GM10847 (cell line): ENCODE results near the gene GCH1.

Experiments used
- POLR2A ChIP-seq: IDR thresholded peaks from 2 replicates; pipeline ENCODE4 v1.6.1; 2011; ENCODE audit not compliant: insufficient read length; ENCODE audit errors: extremely low read depth

Gene GCH1

DNA sequence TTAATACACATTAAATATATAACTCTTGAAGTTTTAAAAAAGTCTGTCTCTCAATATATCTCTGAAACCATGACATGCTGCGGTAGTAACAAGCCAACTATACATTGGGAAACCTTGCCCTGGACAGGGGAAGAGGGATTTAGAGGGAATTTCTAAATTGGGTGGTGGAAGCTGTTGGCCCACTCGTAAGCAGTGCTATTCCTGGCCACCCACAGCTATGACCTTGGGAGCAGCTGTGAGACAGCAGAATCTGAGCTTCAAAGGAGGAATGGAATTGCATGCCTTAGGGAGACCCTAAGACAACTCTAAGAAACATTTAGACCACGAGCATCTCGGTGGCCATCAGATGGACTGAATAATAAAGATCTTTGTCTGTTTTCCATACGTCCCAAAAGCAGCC lies 15.8 kb upstream of the GCH1 start:
- TF ChIP-seq POLR2A, result no peak

GRCh38 chr14:54916101-54916500 lies 13.5 kb upstream of the GCH1 start:
- TF ChIP-seq POLR2A, result no peak

DNA sequence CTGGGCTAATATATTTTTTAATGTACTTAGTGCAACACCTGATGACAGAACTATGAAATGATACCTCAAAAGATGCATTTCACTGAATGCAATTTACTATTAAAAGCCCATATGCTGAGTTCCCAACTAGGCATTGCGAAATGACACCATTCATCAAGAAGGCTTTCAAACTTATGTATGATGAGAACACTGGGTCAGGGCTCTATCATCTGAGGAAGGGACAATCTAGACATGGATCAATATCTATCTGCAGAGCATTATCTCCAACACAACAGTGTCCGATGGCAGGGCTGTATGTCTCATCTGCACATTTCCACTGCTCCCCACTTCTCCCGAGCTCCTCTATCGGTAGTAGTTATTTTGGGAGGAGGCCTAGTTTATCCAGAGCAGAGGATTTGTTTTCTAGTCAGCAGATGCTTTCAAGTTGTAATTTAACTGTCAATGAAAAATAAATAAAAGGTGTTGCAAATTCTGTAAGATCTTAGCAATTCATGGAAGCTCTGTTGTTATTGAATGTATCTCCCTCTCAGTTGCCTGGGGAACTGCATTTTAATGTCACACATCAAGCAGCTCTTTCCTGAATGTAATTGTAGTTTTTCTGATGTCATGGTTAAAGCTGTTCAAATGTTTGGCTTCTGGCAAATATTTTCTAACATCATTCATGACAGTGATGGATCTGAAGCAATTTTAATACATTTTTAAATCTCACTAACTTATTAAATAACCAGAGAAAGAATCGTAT lies 7.4 kb upstream of the GCH1 start:
- TF ChIP-seq POLR2A, result no peak

DNA sequence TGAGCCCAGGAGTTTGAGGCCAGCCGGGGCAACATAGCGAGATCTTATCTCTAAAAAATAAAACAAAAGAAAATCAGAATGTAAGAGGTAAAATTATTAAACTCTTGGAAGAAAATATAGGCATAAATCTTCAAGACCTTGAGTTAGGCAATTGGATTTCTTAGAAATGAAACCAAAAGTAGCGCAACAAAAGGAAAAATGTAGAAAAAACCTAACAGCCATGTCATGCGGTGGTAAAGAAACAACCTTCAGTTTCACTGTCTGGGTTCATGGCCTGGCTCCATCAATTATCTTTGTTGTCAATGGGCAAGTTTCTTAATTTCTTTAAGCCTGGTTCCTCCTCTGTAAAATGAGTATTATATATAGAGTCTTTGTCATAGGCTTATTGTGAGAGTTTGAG lies 5.6 kb upstream of the GCH1 start:
- no peak for TF ChIP-seq POLR2A

DNA sequence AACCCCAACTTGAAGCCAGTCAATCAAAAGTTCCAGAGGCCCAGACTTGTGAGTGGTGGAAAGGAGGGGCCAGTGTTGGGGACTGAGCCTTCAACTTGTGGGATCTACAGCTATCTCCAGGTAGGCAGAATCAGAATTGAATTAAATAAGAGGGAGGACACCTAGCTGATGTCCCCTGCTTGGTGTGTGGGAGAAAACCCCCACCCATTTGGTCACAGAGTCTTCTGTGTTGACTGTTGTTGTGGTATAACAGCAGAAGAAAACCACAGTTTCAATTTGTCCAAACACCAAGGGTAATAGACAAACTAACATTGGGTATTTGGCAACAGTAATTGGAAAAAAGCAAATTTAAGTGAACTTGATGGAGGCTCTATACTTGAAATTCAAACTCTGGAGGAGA lies 3.4 kb upstream of the GCH1 start:
- no peak for TF ChIP-seq POLR2A

- peak; percentile 39 for TF ChIP-seq POLR2A
Observed at GRCh38 chr14:54902143-54902520, 494 bp downstream of the GCH1 start.

DNA sequence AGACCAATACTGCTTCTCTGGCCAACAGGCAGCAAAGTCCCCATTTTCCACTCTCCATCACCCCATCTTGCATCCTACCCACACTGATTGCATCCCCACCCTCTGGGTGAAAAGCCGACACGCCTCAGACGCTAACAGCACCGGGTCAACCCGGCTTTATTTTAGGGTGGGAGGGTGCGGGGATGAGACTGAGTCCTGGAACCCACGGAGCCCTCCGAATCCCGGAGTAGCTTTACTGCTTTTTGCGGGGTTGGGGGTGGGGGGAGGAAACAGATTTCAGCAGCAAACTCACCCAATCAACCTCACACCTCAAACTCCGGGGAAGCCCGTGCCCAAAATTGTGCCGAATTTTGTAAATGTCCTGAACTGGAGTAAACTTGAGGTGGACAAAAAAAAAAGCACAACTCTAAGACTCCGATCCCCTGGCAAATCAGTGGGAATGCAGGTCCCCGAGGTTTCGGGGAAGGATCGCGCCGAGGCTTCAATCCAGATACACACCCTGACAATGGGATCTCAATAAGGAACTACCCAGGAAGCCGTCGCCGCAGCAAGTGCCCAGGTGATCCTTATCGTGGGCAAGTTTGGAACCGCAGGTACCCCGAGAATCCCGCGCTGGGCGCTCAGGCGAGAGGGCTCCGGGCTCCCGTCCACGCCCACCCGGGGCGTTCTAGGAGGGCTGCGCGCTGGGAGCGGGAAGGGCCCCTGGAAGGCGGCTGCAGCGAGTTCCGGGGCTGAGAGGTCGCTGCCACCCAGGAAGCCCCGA lies 1.1 kb downstream of the GCH1 start:
- no peak for TF ChIP-seq POLR2A

DNA sequence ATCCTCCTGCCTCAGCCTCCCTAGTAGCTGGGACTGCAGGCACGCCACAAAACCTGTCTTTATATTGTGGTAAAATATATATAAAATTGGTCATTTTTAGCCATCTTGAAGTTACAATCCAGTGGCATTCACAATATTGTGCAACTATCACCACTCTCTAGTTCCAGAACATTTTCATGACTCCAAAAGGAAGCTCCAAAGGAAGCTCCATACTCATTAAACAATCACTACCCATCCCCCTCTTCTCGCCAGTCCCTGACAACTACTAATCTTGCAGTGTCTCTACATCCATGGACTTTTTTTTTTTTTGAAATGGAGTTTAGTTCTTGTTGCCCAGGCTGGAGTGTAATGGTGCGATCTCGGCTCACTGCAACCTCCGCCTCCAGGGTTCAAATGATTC lies 3.1 kb downstream of the GCH1 start:
- TF ChIP-seq POLR2A, result no peak

- no peak for TF ChIP-seq POLR2A
Observed at GRCh38 chr14:54895683-54896082, 6.9 kb downstream of the GCH1 start.

DNA sequence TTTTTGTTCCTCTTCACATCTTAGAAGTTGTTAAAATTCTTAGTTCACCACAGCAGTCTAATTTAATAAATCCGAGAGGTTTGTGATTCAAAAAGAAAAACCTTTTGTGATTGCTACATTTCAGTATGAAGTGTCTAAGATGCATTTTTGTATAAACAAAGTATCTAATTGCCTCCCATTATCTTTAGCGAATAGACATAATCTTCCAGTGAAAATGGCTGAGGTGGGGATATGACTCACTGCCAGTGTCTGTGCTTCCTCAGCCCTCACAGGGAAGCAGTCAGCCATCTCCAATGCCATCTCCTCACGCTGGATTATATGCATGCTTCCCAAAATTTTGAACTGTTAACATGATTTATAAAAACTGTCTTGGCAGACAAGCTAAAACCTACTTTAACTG lies 7.6 kb downstream of the GCH1 start:
- no peak for TF ChIP-seq POLR2A

DNA sequence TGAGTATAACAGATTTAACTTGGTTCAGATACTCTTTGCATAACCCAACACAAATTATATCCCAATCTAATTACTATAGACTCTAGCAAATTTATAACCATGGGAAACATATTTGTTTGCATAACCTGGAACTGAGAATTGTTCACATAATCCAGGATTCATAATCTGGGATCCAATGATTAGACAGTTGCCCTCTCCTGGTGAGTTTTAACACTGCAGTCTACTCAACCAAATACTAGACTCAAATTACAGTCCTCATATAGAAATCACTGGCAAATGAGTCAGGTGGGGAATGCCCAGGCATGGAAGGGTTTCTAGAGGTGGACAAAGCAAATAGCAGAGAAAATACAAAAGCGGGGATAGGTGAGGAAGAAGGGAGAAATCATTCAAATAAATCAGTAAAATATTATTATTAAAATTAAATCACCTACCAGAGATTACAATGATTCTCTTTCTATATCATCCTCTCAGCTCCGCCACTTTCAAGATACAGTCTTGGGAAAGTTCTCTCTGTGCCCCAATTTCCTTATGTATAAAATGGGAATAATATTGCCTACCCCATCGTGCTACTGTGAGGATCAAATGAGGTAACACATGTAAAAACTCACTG lies 9.4 kb downstream of the GCH1 start:
- no peak for TF ChIP-seq POLR2A

DNA sequence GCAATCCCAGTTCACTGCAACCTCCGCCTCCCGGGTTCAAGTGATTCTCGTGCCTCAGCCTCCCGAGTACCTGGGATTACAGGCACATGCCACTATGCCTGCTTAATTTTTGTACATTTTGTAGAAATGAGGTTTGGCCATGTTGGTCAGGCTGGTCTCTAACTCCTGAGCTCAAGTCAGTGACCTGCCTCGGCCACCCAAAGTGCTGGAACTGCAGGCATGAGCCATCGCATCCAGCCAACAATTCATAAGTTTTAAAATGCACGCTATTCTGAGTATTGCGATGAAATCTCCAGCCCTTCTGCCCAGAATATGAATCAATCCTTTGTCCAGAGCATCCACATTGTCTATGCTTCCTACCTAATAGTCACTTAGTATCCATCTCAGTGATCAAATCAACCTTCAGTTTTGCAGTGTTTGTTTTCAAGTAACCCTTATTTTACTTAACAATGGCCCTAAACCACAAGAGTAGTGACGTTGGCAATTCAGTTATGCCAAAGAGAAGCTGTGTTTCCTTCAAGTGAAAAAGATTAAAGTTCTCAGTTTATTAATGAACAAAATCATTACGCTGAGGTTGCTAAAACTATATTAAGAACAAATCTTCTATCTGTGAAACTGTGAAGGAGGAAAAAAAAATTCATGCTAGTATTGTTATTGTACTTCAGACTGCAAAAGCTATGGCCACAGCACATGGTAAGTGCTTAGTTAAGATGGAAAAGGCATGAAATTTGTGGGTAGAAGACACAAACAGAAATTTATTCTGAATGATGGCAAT lies 11.0 kb downstream of the GCH1 start:
- no peak for TF ChIP-seq POLR2A

GRCh38 chr14:54890788-54891187 lies 11.8 kb downstream of the GCH1 start:
- no peak for TF ChIP-seq POLR2A

GRCh38 chr14:54889919-54890318 lies 12.7 kb downstream of the GCH1 start:
- no peak for TF ChIP-seq POLR2A

GRCh38 chr14:54882521-54882920 lies 20.1 kb downstream of the GCH1 start:
- no peak for TF ChIP-seq POLR2A
